Right hindlimb (tissue), 1 donor: ENCODE measurements around the gene PSTK.

ENCODE experiments used
- DNase-seq: peaks from one replicate; pipeline ENCODE4 v3.0.0-alpha.2; 2018

Gene PSTK

GRCh38 chr10:123021517-123021916 is 41.3 kb downstream of the PSTK start:
- DNase-seq, result no peak

- no peak for DNase-seq
Measured at GRCh38 chr10:123024540-123024939, 44.3 kb downstream of the PSTK start.

GRCh38 chr10:123026302-123026701 is 46.1 kb downstream of the PSTK start:
- no peak for DNase-seq

- DNase-seq, result no peak
Measured at GRCh38 chr10:123027861-123028260, 47.7 kb downstream of the PSTK start.

GRCh38 chr10:123031124-123031523 is 50.9 kb downstream of the PSTK start:
- DNase-seq, result no peak

GRCh38 chr10:123034332-123034731 is 54.1 kb downstream of the PSTK start:
- no peak for DNase-seq

- no peak for DNase-seq
Measured at GRCh38 chr10:123035467-123036086, 55.4 kb downstream of the PSTK start.

- no peak for DNase-seq
Measured at GRCh38 chr10:123038782-123039631, 58.8 kb downstream of the PSTK start.

GRCh38 chr10:123039632-123039930 is 59.4 kb downstream of the PSTK start:
- DNase-seq, result no peak
